Measurements from ENCODE around the gene DENND1B. TPM values are rescaled to one million over a fixed set of nuclear protein-coding genes. Genes with fewer than 3 reads are reported as not detected.

The DENND1B gene
- total RNA-seq, 1 donor from 2014 or later: 5.9 TPM

DNA sequence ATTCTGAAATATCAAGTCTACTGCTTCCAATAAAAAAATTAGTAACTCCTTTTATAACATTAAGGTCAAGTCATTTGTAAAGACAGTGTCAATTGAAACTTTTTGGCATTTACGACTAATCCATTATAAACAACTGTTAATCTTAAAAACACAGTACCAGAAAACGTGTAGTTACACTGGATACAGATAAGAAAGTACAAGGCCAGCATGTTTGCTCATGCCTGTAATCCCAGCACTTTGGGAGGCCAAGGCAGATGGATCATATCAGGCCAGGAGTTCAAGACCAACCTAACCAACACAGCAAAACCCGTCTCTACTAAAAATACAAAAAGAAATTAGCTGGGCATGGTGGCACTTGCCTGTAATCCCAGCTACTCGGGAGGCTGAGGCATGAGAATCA is 29.4 kb downstream of the DENND1B start:
- no peak for DNase-seq (ENCODE audit: low read depth)
- H3K4me3 ChIP-seq (ENCODE audit: low read depth, low read length): no peak overlapping the region

GRCh38 chr1:197744979-197745378 is 30.3 kb downstream of the DENND1B start:
- TF ChIP-seq, protein P1, sequence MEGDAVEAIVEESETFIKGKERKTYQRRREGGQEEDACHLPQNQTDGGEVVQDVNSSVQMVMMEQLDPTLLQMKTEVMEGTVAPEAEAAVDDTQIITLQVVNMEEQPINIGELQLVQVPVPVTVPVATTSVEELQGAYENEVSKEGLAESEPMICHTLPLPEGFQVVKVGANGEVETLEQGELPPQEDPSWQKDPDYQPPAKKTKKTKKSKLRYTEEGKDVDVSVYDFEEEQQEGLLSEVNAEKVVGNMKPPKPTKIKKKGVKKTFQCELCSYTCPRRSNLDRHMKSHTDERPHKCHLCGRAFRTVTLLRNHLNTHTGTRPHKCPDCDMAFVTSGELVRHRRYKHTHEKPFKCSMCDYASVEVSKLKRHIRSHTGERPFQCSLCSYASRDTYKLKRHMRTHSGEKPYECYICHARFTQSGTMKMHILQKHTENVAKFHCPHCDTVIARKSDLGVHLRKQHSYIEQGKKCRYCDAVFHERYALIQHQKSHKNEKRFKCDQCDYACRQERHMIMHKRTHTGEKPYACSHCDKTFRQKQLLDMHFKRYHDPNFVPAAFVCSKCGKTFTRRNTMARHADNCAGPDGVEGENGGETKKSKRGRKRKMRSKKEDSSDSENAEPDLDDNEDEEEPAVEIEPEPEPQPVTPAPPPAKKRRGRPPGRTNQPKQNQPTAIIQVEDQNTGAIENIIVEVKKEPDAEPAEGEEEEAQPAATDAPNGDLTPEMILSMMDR (conservative IDR thresholded peaks at IDR 0.05; ENCODE audit: low read depth, low read length): no peak
- H3K4me3 ChIP-seq (ENCODE audit: low read depth, low read length): no peak overlapping the region
- no peak for DNase-seq (ENCODE audit: low read depth)

More for the DNA sequence above, 29.4 kb downstream of the DENND1B start:
- TF ChIP-seq, protein P1 (conservative IDR thresholded peaks at IDR 0.05; ENCODE audit: low read depth, low read length): no peak

GRCh38 chr1:197743578-197743977 is 31.7 kb downstream of the DENND1B start:
- DNase-seq (ENCODE audit: low read depth): no peak

DNA sequence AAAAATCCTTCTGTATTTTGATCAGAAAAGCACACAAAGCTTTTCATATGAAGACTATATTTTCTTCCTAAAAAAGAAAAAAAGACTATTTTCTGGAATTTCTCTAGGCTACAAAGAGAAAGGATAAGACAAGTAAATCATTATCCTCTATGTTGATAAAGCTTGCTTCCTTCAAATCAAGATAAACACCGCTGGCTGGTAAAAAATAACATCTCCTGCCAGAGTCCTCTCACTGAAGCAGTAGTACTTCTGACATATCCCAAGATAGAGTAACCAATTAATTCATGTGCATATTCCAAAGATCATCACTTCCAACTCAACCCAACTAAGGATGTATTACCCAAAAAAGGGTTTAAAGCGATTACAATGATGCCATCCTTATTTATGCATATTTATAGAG is 34.3 kb downstream of the DENND1B start:
- TF ChIP-seq, protein P1 (conservative IDR thresholded peaks at IDR 0.05; ENCODE audit: low read depth, low read length): no peak

More at GRCh38 chr1:197743578-197743977, 31.7 kb downstream of the DENND1B start:
- no peak overlapping the region for H3K4me3 ChIP-seq (ENCODE audit: low read depth, low read length)
- TF ChIP-seq, protein P1 (conservative IDR thresholded peaks at IDR 0.05; ENCODE audit: low read depth, low read length): no peak

GRCh38 chr1:197738927-197739326 is 36.4 kb downstream of the DENND1B start:
- DNase-seq (ENCODE audit: low read depth): no peak
- no peak overlapping the region for H3K4me3 ChIP-seq (ENCODE audit: low read depth, low read length)
- TF ChIP-seq, protein P1 (conservative IDR thresholded peaks at IDR 0.05; ENCODE audit: low read depth, low read length): no peak

More for the DNA sequence above, 34.3 kb downstream of the DENND1B start:
- no peak overlapping the region for H3K4me3 ChIP-seq (ENCODE audit: low read depth, low read length)
- DNase-seq (ENCODE audit: low read depth): no peak

- H3K4me3 ChIP-seq (ENCODE audit: low read depth, low read length): no peak overlapping the region
- TF ChIP-seq, protein P1 (conservative IDR thresholded peaks at IDR 0.05; ENCODE audit: low read depth, low read length): no peak
- DNase-seq (ENCODE audit: low read depth): no peak
These were observed 37.4 kb downstream of the DENND1B start for GRCh38 chr1:197737916-197738315.

GRCh38 chr1:197736685-197737084 is 38.6 kb downstream of the DENND1B start:
- TF ChIP-seq, protein P1 (conservative IDR thresholded peaks at IDR 0.05; ENCODE audit: low read depth, low read length): no peak
- H3K4me3 ChIP-seq (ENCODE audit: low read depth, low read length): no peak overlapping the region
- DNase-seq (ENCODE audit: low read depth): no peak
